ENCODE measurements around the gene SLC30A3.

Gene SLC30A3

GRCh38 chr2:27262379-27263286 lies at the start of gene SLC30A3:
Gene SLC30A3, minus strand, starts transcription at chr2:27263047. Its CDS starts 141 bp downstream, at chr2:27262906.
- Histone ChIP-seq H3K4me1 (ENCODE audit: control insufficient read depth, insufficient read depth, low read length) (peaks cover 2% of the 10 kb centered on the region), H3K27me3 (replicated peaks; ENCODE audit: control insufficient read depth, insufficient read depth, low read length) (peaks cover 61% of the 10 kb centered on the region), H3K4me3 (ENCODE audit: low read length) (peak within 1 kb of the TSS; percentile 67), H3K9me3 (ENCODE audit: control insufficient read depth, low read length) (no peaks in the 10 kb centered on the region), H3K9ac (ENCODE audit: low read length) (no peak within 1 kb of the TSS), H3K36me3 (ENCODE audit: control insufficient read depth, insufficient read depth, low read length, severe bottlenecking) (no peaks in the 10 kb centered on the region)
- DNase-seq (ENCODE audit: low read depth): peak; percentile 75

- Histone ChIP-seq H3K9me3 (ENCODE audit: control insufficient read depth, low read length) (no peaks in the 10 kb centered on the region), H3K9ac (ENCODE audit: low read length) (no peak overlapping the region), H3K4me1 (ENCODE audit: control insufficient read depth, insufficient read depth, low read length) (peaks cover 3% of the 10 kb centered on the region), H3K36me3 (ENCODE audit: control insufficient read depth, insufficient read depth, low read length, severe bottlenecking) (peaks cover 21% of the 10 kb centered on the region), H3K4me3 (ENCODE audit: low read length) (no peak overlapping the region), H3K27me3 (replicated peaks; ENCODE audit: control insufficient read depth, insufficient read depth, low read length) (peaks cover 12% of the 10 kb centered on the region)
- DNase-seq (ENCODE audit: low read depth): no peak
Observed at GRCh38 chr2:27312152-27312551, 49.3 kb upstream of the SLC30A3 start.

- DNase-seq (ENCODE audit: low read depth): no peak
- Histone ChIP-seq H3K9me3 (ENCODE audit: control insufficient read depth, low read length) (peaks cover 3% of the 10 kb centered on the region), H3K4me3 (ENCODE audit: low read length) (no peak overlapping the region), H3K4me1 (ENCODE audit: control insufficient read depth, insufficient read depth, low read length) (peaks cover 3% of the 10 kb centered on the region), H3K36me3 (ENCODE audit: control insufficient read depth, insufficient read depth, low read length, severe bottlenecking) (peaks cover 11% of the 10 kb centered on the region), H3K9ac (ENCODE audit: low read length) (no peak overlapping the region), H3K27me3 (replicated peaks; ENCODE audit: control insufficient read depth, insufficient read depth, low read length) (peaks cover 35% of the 10 kb centered on the region)
Observed at GRCh38 chr2:27309651-27310050, 46.8 kb upstream of the SLC30A3 start.

GRCh38 chr2:27308359-27308881 lies 45.6 kb upstream of the SLC30A3 start, which contains the start of gene UCN:
Gene UCN, minus strand, starts transcription at chr2:27308445. Its CDS starts 550 bp downstream, at chr2:27307895.
- peaks cover 11% of the 10 kb centered on the region for H3K36me3 ChIP-seq (ENCODE audit: control insufficient read depth, insufficient read depth, low read length, severe bottlenecking)
- peaks cover 3% of the 10 kb centered on the region for H3K4me1 ChIP-seq (ENCODE audit: control insufficient read depth, insufficient read depth, low read length)
- no peak within 1 kb of the TSS for H3K9ac ChIP-seq (ENCODE audit: low read length)
- H3K27me3 ChIP-seq (replicated peaks; ENCODE audit: control insufficient read depth, insufficient read depth, low read length): peaks cover 37% of the 10 kb centered on the region
- peak; percentile 71 for DNase-seq (ENCODE audit: low read depth)
- H3K9me3 ChIP-seq (ENCODE audit: control insufficient read depth, low read length): peaks cover 6% of the 10 kb centered on the region
- no peak within 1 kb of the TSS for H3K4me3 ChIP-seq (ENCODE audit: low read length)

- DNase-seq (ENCODE audit: low read depth): no peak
- peaks cover 3% of the 10 kb centered on the region for H3K4me1 ChIP-seq (ENCODE audit: control insufficient read depth, insufficient read depth, low read length)
- peaks cover 11% of the 10 kb centered on the region for H3K36me3 ChIP-seq (ENCODE audit: control insufficient read depth, insufficient read depth, low read length, severe bottlenecking)
- no peak overlapping the region for H3K4me3 ChIP-seq (ENCODE audit: low read length)
- peaks cover 37% of the 10 kb centered on the region for H3K27me3 ChIP-seq (replicated peaks; ENCODE audit: control insufficient read depth, insufficient read depth, low read length)
- H3K9me3 ChIP-seq (ENCODE audit: control insufficient read depth, low read length): peaks cover 6% of the 10 kb centered on the region
- no peak overlapping the region for H3K9ac ChIP-seq (ENCODE audit: low read length)
Observed at GRCh38 chr2:27307545-27308358, 44.9 kb upstream of the SLC30A3 start.

GRCh38 chr2:27307287-27307544 lies 44.4 kb upstream of the SLC30A3 start:
- no peak overlapping the region for H3K9ac ChIP-seq (ENCODE audit: low read length)
- no peak overlapping the region for H3K4me3 ChIP-seq (ENCODE audit: low read length)
- peaks cover 37% of the 10 kb centered on the region for H3K27me3 ChIP-seq (replicated peaks; ENCODE audit: control insufficient read depth, insufficient read depth, low read length)

GRCh38 chr2:27306573-27307286 lies 43.9 kb upstream of the SLC30A3 start:
- peaks cover 11% of the 10 kb centered on the region for H3K36me3 ChIP-seq (ENCODE audit: control insufficient read depth, insufficient read depth, low read length, severe bottlenecking)
- H3K9ac ChIP-seq (ENCODE audit: low read length): no peak overlapping the region
- peaks cover 3% of the 10 kb centered on the region for H3K4me1 ChIP-seq (ENCODE audit: control insufficient read depth, insufficient read depth, low read length)
- H3K27me3 ChIP-seq (replicated peaks; ENCODE audit: control insufficient read depth, insufficient read depth, low read length): peaks cover 37% of the 10 kb centered on the region
- H3K9me3 ChIP-seq (ENCODE audit: control insufficient read depth, low read length): peaks cover 6% of the 10 kb centered on the region
- DNase-seq (ENCODE audit: low read depth): peak; percentile 11
- no peak overlapping the region for H3K4me3 ChIP-seq (ENCODE audit: low read length)

More at GRCh38 chr2:27307287-27307544, 44.4 kb upstream of the SLC30A3 start:
- Histone ChIP-seq H3K9me3 (ENCODE audit: control insufficient read depth, low read length) (peaks cover 6% of the 10 kb centered on the region), H3K4me1 (ENCODE audit: control insufficient read depth, insufficient read depth, low read length) (peaks cover 3% of the 10 kb centered on the region), H3K36me3 (ENCODE audit: control insufficient read depth, insufficient read depth, low read length, severe bottlenecking) (peaks cover 11% of the 10 kb centered on the region)
- DNase-seq (ENCODE audit: low read depth): no peak

- peaks cover 6% of the 10 kb centered on the region for H3K9me3 ChIP-seq (ENCODE audit: control insufficient read depth, low read length)
- no peak overlapping the region for H3K4me3 ChIP-seq (ENCODE audit: low read length)
- DNase-seq (ENCODE audit: low read depth): no peak
- no peak overlapping the region for H3K9ac ChIP-seq (ENCODE audit: low read length)
- H3K4me1 ChIP-seq (ENCODE audit: control insufficient read depth, insufficient read depth, low read length): peaks cover 3% of the 10 kb centered on the region
- peaks cover 37% of the 10 kb centered on the region for H3K27me3 ChIP-seq (replicated peaks; ENCODE audit: control insufficient read depth, insufficient read depth, low read length)
- peaks cover 6% of the 10 kb centered on the region for H3K36me3 ChIP-seq (ENCODE audit: control insufficient read depth, insufficient read depth, low read length, severe bottlenecking)
Observed at GRCh38 chr2:27306136-27306535, 43.3 kb upstream of the SLC30A3 start.

- Histone ChIP-seq H3K9ac (ENCODE audit: low read length) (no peak overlapping the region), H3K27me3 (replicated peaks; ENCODE audit: control insufficient read depth, insufficient read depth, low read length) (peaks cover 37% of the 10 kb centered on the region), H3K4me3 (ENCODE audit: low read length) (no peak overlapping the region), H3K36me3 (ENCODE audit: control insufficient read depth, insufficient read depth, low read length, severe bottlenecking) (peaks cover 6% of the 10 kb centered on the region), H3K9me3 (ENCODE audit: control insufficient read depth, low read length) (peaks cover 6% of the 10 kb centered on the region), H3K4me1 (ENCODE audit: control insufficient read depth, insufficient read depth, low read length) (peaks cover 3% of the 10 kb centered on the region)
- DNase-seq (ENCODE audit: low read depth): no peak
Observed at GRCh38 chr2:27305516-27305915, 42.7 kb upstream of the SLC30A3 start.

- peaks cover 37% of the 10 kb centered on the region for H3K27me3 ChIP-seq (replicated peaks; ENCODE audit: control insufficient read depth, insufficient read depth, low read length)
- peaks cover 3% of the 10 kb centered on the region for H3K4me1 ChIP-seq (ENCODE audit: control insufficient read depth, insufficient read depth, low read length)
- peaks cover 6% of the 10 kb centered on the region for H3K9me3 ChIP-seq (ENCODE audit: control insufficient read depth, low read length)
- no peak overlapping the region for H3K4me3 ChIP-seq (ENCODE audit: low read length)
- peaks cover 4% of the 10 kb centered on the region for H3K36me3 ChIP-seq (ENCODE audit: control insufficient read depth, insufficient read depth, low read length, severe bottlenecking)
- DNase-seq (ENCODE audit: low read depth): no peak
- no peak overlapping the region for H3K9ac ChIP-seq (ENCODE audit: low read length)
Observed at GRCh38 chr2:27304488-27305240, 41.8 kb upstream of the SLC30A3 start.

All from adipocyte (in vitro differentiated cells).